HG03097 (cell line): ENCODE measurements around the gene MYLK.
"Not testable (repeated sequence)": the region's sequence is repeated elsewhere in the genome, so short reads cannot be mapped to it uniquely, and the experiment has no call there.

Source experiments
- ATAC-seq: cut with Tn5 transposase; IDR thresholded peaks from one replicate; pipeline ENCODE4 v1.9.1; 2021; ENCODE audit not compliant: unreplicated experiment, low FRiP score

MYLK gene

DNA sequence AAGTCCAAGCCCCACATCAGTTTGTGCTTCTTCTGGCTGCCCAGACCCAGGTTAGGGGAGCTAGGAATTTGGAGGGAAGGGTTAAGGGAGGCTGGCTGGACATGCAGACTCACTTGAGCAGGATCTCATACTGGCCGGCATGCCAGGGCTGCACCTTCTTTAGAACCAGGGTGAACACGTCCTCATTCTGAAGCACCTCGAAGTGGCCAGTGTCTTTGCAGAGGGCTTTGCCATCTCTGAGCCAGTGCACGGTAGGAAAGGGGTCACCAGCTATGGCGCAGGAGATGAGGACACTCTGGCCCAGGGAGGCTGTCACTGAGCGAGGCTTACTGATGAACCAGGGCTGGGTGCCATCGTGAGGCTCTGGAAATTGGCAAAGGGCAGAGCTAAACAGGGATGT lies 176.5 kb downstream of the MYLK start:
- ATAC-seq: not testable (repeated sequence)

DNA sequence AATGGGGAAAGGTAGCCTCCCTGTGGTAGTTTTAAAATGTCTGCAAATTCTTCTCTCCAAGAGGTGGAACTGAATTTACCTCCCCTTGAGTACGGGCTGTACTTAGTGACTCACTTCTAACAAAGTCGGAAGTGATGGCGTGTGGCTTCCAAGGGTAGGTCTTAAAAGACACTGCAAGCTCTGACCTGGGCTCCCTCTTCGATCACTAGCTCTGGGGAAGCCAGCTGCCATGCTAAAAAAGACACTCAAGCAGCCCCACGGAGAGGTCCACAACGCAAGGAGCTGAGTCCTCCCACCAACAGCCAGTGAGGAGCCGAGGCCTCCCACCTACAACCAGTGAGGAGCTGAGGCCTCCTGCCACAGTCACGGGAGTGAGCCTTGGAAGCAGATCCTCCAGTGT lies 177.3 kb downstream of the MYLK start:
- ATAC-seq: no peak

DNA sequence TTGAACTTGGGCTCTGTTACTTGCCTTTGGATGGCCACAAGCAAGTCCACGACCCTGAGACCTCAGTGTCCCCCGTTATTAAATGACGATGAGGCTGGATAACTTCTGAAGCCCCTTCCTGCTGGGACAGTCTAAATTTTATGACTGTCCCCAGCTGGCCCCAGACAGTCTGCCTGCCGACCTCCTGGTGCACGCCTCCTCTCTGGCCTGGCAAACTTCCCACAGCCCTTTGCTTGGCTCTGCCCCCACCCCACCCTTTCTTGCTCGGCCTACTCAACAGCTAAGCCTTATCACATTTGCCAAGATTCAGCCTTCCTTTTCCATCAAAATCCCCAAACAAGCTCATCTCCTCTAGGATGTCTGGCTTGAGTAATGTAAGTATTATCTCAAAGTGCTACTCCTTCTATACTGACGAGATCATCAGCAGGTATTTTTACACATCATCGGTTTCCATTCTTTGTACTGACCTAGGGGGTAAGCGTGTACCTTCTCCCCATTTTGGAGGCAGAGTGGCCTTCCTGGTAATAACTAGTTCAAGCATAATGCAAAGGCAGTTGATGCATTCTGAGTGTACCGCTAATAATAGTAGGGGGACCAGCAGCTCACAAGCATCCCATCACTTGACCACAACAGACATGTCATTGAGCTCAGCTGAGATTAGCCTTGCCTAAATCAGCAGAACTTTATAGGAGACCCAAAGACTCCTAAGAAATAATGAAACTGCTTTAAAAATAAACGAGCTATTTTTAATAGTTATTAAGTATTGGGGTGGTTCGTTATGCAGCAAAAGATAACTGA lies 178.4 kb downstream of the MYLK start:
- ATAC-seq: no peak

DNA sequence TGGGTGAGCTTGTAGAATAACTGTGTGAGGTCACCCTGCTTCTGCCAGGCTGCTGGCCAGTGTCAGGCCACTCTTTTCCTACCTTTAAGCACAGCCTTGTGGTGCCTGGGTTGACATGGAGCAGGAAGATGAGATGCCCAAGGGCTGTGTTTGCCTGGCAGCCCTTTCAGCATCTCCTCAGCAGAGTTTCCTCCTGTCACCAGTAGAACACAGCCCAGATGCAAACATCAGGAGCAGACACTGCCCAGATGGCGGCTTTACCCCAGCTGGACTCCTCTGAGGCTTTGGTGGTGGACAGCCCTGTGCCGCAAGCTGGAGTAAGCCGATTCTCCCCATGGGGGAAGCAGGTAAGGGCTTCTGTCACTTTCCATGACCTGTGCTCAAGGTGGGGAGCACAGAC lies 180.5 kb downstream of the MYLK start:
- ATAC-seq: not testable (repeated sequence)

DNA sequence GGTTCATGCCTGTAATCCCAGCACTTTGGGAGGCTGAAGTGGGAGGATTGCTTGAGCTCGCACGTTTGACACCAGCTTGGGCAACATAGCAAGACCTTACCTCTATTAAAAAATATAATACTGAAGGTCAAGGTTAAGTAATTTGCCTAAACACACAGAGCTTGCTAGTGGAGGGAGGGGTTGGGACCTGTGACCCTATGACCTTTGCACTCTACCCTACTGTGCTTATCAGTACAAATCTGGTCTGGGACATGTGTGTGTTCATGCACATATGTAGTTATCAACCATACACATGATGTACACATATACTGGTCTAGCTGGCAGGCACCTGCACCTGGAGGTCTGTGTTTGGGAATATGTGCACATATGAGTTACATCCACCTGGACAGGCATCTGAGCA lies 181.4 kb downstream of the MYLK start:
- ATAC-seq: no peak

DNA sequence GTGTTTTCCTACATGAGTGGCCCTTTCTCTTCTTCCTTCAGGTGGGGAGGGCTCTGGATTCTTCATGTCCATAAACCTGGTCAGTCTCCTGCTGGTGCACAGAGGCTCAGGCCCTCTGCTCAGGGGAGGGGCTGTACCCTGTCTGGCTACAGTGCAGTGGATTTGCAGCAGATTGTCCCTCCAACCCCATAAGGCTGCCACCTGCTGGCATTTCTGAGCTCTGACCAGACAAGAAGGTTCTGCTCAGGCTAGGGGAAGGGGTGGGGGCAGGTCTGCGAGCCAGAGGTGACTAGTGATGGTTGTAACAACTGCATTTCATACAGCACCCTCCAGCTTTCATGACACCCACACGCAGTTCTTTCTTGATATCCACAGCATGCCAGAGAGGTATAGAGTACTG lies 182.1 kb downstream of the MYLK start:
- not testable (repeated sequence) for ATAC-seq

DNA sequence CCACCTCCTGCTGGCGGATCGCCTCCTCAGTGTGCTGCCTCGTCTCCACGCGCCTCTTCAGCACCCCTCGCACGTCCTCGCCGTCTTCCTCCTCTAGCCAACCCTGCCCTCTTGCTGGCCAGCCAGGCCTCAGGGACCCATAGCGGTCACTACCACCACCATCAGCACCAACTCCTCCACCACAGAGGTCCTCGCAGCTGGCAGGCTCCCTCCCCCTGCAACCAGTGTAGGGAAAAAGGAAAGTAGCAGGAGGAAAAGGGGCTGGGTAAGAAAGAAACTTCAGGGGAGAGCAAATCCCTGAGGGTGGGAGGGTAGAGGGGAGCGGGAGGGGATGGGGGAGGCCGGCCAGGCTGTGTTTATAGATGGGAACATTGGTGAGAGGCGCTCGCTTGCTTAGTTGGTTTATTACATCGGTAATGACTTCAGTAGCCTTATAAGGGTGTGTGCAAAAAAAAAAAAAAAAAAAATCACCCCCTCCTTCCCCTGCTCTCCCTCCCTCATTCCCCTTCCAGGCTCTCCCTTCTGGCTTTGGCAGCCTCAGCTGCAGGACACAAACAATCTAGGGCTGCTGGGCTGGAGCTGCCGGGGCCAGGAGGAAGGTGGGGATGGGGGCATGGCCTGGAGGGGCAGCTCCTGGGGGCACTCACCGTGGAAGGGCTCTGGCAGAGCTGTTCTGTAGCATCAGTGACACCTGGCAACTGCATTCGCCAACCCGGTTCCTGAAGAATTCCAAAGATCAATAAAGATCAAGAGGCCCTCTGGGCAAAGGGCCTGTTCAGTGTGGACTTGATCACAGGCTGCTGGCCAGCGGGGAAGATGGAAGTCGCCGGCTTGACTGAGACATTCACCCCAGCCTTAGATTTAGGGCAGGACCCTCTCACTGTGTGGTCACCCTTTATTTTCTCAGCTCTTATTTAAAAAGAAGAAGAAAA lies 183.1 kb downstream of the MYLK start:
- ATAC-seq: no peak

DNA sequence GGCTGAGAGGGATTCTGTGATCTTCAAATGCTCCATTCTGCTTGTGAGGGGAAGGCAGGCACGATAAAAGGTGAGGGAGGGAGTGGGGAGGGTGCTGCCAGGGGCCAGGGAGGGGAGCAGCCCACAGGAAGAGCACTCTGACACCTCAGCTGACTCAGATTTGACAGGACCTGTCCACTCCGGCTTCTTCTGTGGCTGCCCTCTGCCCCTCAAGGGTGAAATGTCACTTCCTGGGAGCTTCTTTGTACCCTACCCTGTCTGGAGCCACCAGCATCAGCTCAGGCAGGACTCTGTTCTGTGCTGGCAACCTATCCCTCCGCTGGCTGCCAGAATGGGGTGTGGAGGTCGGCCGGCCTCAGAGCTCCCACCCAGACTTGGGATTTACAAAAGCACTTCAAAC lies 185.3 kb downstream of the MYLK start:
- ATAC-seq: no peak

DNA sequence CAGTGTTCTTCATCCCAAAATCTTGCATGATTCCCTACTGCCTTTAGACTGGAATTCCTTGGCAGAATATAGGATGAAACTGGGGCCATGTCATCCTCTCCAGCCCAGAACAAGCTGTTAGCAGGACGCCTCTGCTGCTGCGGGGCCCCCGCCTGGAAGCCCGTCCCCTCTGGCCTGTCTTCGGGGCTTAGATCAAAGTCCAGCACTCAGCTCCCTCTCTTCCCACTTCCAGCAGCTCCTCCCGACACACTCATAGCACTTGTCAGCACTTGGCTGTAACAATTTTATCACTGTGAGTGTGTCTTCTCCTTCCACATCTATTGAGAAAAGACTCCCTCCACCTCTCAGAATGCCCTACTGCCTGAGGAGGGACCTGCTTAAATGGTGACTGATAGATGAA lies 187.3 kb downstream of the MYLK start:
- ATAC-seq: no peak

DNA sequence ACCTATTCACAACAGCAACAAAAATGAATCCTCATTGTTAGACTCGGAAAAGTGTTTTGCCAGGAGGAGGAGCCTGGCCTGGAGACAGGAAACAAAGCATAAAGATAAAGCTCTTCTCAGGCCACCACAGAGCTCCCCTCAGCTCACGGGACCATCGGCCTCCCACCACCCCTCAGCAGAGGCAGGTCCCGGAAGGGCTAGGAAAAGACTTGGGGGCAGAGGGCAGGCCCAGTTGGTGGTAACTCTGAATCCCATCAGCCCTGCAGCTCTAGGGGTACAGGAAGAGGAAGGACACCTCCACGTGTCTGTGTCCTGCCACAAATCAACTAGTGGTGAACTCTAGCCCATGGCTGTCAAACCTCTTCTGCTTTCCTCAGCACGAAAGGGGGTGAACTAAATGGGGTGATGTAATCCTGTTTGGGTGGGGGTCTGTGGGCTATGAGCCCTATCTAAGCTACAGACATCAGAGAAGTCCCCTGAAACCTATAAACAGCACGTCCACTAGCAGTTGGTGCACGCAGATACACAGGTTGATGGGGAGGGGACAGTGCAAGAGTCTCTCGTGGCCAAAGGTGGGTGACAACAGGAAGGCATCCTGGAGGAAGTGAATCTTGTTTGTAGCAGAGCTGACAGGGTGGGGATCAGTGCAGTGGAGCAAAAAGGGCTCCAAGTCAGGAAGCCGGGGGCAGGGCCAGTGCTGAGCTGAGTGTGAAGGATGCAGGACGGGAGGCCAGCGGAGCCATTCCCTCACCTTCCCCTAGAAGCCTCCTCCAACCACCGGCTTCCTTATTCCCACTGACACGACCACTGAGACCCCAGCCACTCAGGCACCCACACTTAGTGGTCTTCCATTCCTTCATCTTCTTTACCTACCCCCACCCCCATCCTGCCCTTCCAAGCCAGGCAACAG lies 188.1 kb downstream of the MYLK start:
- ATAC-seq: no peak

DNA sequence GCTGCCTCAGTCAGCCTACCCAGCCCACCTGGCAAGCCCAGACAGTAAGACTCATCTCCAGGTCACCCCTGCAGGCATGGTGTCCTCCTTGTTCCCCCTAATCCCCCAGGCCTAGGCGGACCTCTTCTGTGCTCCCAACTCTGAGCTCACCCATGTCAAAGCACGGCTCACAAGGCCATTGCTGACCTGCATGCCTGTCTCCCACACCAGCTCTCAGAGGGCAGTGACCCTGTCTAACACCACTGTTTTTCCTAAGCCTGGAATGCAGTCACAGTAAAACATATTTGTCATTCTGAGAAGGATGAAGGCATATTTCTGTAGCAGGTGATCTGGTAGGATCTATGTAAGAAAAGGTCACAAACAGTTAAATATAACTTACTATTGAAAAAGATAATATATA lies 189.0 kb downstream of the MYLK start:
- no peak for ATAC-seq

DNA sequence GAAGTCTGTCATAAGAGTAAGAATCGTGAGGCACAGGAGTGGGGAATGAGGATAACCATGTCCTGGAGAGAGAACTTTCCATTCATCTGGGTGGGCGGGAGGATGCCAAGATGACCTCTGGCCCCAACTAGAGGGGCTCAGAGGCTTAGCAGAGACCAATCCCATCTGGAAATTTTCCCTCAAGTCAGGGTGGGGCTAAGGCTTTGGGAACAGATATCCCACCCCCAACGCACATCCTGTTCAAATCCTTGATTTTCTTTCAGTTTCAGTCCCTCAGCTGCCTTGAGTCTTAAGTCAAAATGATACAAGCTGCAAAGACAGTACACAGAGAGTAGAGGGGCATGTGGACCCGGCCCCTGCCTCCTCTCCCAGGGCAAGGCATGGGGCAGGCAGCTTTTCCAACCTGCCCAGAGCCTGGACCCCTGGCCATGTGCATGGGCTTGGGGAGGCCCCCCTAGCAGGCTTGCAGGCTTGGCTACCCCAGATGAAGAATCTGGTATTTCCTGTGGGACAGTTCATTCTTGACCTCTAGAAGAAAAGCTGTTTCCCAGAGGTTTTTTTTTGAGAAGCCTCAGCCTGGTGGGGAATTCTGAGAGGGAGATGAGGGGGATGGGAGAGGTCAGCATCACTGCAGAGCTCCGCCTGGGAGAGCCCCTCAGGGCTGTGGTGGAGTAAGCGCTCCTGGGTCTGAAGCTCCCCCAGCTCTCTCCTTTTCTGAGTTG lies 189.6 kb downstream of the MYLK start:
- no peak for ATAC-seq

DNA sequence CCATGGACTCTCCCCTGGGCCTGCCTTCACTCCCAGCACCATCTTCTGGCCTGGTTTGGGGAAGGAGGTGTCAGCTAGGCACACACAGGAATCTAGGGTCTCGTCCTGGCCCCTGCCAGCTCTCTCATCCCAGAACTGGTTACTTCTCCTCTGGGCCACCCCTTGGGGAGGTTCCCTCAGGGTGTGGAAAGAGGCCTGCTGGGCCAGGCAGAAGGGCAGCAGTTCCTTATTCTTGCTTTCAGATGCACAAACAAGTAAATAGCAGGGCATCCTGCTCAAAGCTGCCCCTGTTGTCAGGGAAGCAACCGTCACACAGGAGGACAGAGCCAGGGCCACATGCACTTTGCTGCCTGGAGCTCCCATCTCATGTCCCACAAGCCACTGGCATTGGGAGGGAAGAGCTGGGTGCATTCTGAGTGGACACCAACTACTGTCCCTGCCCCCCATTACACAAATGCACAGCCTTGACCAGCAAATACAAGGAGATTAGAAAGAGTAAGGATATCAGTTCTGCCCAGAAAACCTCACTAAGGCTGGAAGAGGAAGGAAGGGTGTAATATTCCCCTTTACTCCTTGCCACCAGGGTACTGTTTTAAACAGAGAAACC lies 190.4 kb downstream of the MYLK start:
- no peak for ATAC-seq

DNA sequence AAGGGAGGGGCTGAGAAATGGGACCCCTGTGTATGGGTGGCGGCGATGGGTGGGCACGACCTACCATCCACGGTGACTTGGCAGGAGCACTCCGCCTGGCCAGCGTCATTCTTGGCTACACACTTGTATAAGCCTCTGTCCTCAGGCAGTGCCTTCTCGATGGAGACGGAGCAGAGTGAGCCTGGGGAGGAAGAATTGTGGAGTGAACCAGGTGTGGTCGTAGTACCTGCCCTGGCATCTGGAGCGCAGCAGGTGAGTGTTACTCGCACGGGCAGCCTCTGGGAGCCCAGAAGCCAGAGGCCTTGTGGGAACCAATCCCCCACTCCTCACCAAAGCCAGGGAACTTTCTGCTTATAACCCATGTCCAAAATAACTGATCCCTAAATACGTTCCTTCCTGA lies 191.5 kb downstream of the MYLK start:
- no peak for ATAC-seq

DNA sequence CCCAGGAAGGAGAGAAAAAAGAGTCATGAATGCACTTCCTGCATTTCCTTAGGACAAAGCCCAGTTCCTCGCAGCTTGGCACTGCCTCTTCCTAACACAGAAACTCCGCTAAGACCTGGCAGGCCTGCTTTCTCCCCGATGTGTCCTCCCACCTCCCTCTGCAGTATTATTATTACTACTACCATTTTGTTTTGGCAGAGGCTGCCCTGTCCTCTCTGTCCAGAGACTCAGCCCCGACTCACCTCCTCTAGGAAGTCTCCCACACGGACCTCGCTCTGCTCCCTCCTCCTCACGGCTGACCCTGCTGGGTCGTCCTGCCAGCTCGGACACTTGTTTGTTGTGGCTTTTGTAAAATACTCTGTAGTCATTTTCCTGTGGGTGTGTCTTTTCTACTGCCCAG lies 192.1 kb downstream of the MYLK start:
- no peak for ATAC-seq

DNA sequence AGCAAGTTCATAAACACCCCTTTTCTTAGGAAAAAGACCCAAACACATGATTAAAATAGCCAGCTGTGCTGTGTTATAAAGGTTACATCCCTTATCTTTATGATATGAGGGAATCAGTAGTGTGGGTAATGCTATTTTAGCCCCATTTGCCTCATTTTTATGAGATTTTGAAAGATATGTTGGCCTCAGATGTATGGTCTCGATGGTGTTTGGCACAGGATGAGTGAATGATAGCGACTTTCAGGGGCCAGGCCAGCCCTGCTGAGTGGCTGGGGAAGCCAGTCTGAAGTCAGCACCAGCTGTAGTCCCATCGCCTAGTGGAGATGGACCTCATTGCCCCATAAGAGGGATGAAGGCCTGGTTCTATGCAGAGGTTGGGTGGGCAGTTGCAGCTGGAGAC lies 194.3 kb downstream of the MYLK start:
- no peak for ATAC-seq

DNA sequence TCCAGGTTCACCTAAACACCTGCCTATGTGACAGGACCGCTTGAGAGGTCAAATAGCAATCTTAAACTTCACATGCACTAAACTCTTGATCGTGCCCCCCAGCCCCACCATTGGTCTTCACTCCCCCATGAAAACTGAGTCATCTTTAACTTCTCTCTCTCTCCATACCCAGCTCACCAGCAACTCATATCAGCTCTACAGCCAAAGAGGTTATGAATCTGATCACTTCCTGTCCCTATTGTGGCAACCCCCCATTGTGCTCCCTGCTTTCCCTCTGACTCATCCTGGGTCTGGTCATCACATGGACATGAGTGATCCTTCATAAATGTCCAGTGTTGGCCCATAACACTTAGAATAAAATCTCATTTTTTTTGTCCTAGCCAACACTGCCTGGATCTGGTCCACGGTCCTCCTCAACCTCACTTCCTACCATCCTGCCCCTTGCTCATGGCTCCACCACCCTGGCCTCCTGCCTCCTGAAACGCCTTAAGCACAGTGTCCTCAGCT lies 195.8 kb downstream of the MYLK start:
- peak; percentile 46 for ATAC-seq

DNA sequence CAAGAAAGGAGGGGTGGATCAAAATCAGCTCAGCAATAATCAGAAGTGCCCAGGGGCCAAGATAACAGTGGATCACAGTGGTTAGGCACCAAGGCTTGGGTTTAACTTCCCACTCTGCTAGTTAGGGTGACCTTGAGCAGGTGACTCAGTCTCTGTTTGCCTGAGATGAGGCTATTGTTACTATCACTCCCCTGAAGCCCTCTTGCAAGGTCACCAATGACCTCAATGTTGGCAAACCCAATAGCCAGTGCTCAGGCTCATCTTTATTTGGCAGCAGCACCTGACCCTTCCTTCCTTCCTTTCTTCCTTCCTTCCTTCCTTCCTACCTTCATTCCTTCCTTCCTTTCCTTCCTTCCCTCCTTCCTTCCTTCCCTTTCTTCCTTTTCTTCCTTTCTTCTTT lies 196.8 kb downstream of the MYLK start:
- no peak for ATAC-seq

DNA sequence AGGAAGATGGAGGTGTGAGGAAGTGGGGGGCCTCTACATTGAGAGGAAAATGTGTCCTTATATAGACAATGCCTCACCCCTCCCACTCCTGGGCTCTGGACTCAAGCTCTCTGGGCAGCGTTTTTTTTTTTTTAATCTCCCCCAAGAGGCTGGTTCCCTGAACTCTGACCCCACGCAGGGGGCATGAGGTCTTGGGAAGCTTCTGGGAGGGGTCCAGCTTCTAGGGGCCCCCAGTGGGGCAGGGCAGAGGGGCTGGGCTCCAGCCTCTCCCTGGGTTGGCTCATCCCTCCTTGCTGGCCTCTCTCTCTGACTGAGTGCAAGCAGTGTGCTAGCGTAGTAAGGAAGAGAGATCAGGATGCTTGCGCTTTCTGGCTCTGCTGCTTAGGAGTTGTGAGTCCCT lies 197.9 kb downstream of the MYLK start:
- ATAC-seq: no peak

DNA sequence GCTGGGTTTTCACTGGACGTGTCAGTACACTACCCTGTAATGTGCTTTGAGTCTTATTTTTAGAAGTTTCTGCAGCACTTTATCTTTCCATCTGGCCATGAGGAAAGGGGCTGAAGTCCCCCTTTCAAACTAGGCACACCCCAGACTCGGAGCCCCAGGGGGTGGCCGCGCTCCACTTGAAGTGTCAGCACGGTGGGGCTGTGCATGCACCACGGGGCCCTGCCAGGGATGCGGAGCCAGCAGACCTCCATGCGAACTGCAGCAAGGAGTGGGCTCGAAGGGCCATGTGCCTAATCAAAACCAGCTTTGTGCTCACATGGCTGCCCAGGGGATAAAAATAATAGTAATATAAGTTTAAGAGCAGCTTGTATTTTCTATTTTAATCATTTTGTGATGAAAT lies 198.4 kb downstream of the MYLK start:
- no peak for ATAC-seq
